Measurements from ENCODE around the gene DLAT. TPM values are rescaled to one million over a fixed set of nuclear protein-coding genes. Genes with fewer than 3 reads are reported as not detected.
"Not testable (repeated sequence)": the region's sequence is repeated elsewhere in the genome, so short reads cannot be mapped to it uniquely, and the experiment has no call there.

Gene DLAT
- total and polyA plus RNA-seq, 4 experiments from 2014 or later = 19.4 to 33.4 (median 24.6) TPM

GRCh38 chr11:112005422-112006094 lies 19.6 kb upstream of the DLAT start:
- no peak overlapping the region for H3K4me3 ChIP-seq (ENCODE audit: low read length in 2 of 2)
- intact Hi-C loops (cut with micrococcal nuclease) = no loop called here
- H3K4me1 ChIP-seq (ENCODE audit: insufficient read depth, low read length) = no peaks in the 10 kb centered on the region
- POLR2A ChIA-PET (ENCODE audit: partially characterized antibody) = no interaction called here
- DNase-seq = no peak
- H3K27me3 ChIP-seq (ENCODE audit: insufficient read depth, low read length) = no peaks in the 10 kb centered on the region
- no peaks in the 10 kb centered on the region for H3K9me3 ChIP-seq (ENCODE audit: control insufficient read depth in 1 of 2, low read length in 2 of 2)
- Mint-ChIP-seq H3K4me3 (no peak overlapping the region), H3K36me3 (no peaks in the 10 kb centered on the region), H3K9me3 (peaks cover 0 to 2% (median 0%) of the 10 kb centered on the region in 8 donors), H3K27ac (no peak overlapping the region), H3K27me3 (peaks cover 8 to 30% of the 10 kb centered on the region in 2 donors), H3K4me1 (no peaks in the 10 kb centered on the region)
- H3K27ac ChIP-seq (ENCODE audit: low read depth, low read length) = no peak overlapping the region
- no peaks in the 10 kb centered on the region for H3K36me3 ChIP-seq (ENCODE audit: insufficient read depth, low read length)
- CTCF ChIA-PET (ENCODE audit: partially characterized antibody) = no interaction called here

- H3K27me3 ChIP-seq (ENCODE audit: insufficient read depth, low read length); H3K4me1 ChIP-seq (ENCODE audit: insufficient read depth, low read length); POLR2A ChIA-PET (ENCODE audit: partially characterized antibody); H3K4me1 Mint-ChIP-seq; intact Hi-C loops (cut with micrococcal nuclease); H3K9me3 Mint-ChIP-seq; H3K27ac ChIP-seq (ENCODE audit: low read depth, low read length); H3K9me3 ChIP-seq (ENCODE audit: control insufficient read depth in 1 of 2, low read length in 2 of 2); H3K27ac Mint-ChIP-seq; H3K36me3 Mint-ChIP-seq; H3K4me3 ChIP-seq (ENCODE audit: low read length in 2 of 2); H3K4me3 Mint-ChIP-seq; DNase-seq; H3K36me3 ChIP-seq (ENCODE audit: insufficient read depth, low read length): not testable (repeated sequence)
- CTCF ChIA-PET (ENCODE audit: partially characterized antibody) = interaction anchor here (0.9 kb wide), 1 partner anchor 35 kb away, joined by 3 read pairs; no protein-coding TSS in a partner anchor
- peaks cover 7 to 31% of the 10 kb centered on the region in 2 donors for H3K27me3 Mint-ChIP-seq
Observed at GRCh38 chr11:112006095-112006441, 19.1 kb upstream of the DLAT start.

- H3K27me3 ChIP-seq (ENCODE audit: insufficient read depth, low read length); H3K36me3 ChIP-seq (ENCODE audit: insufficient read depth, low read length); DNase-seq; POLR2A ChIA-PET (ENCODE audit: partially characterized antibody); intact Hi-C loops (cut with micrococcal nuclease); H3K4me3 ChIP-seq (ENCODE audit: low read length in 2 of 2); H3K9me3 Mint-ChIP-seq; H3K36me3 Mint-ChIP-seq; H3K27ac ChIP-seq (ENCODE audit: low read depth, low read length); H3K4me1 Mint-ChIP-seq; H3K27ac Mint-ChIP-seq; H3K4me1 ChIP-seq (ENCODE audit: insufficient read depth, low read length); H3K9me3 ChIP-seq (ENCODE audit: control insufficient read depth in 1 of 2, low read length in 2 of 2); CTCF ChIA-PET (ENCODE audit: partially characterized antibody); H3K4me3 Mint-ChIP-seq: not testable (repeated sequence)
- H3K27me3 Mint-ChIP-seq = peaks cover 5 to 30% of the 10 kb centered on the region in 2 donors
Observed at GRCh38 chr11:112011451-112011850, 13.8 kb upstream of the DLAT start.

- no peak for DNase-seq
- peak overlapping the region in 1 of 7 donors; percentile 33 for H3K27ac Mint-ChIP-seq
- H3K4me1 Mint-ChIP-seq = no peaks in the 10 kb centered on the region
- no peaks in the 10 kb centered on the region for H3K36me3 ChIP-seq (ENCODE audit: insufficient read depth, low read length)
- no peak overlapping the region for H3K27ac ChIP-seq (ENCODE audit: low read depth, low read length)
- no peaks in the 10 kb centered on the region for H3K9me3 ChIP-seq (ENCODE audit: control insufficient read depth in 1 of 2, low read length in 2 of 2)
- no peak overlapping the region for H3K4me3 Mint-ChIP-seq
- no peaks in the 10 kb centered on the region for H3K4me1 ChIP-seq (ENCODE audit: insufficient read depth, low read length)
- peaks cover 2 to 18% of the 10 kb centered on the region in 2 donors for H3K27me3 Mint-ChIP-seq
- ChIA-PET POLR2A (ENCODE audit: partially characterized antibody) (no interaction called here), CTCF (ENCODE audit: partially characterized antibody) (no interaction called here)
- intact Hi-C loops (cut with micrococcal nuclease) = no loop called here
- H3K9me3 Mint-ChIP-seq = no peaks in the 10 kb centered on the region
- no peak overlapping the region for H3K4me3 ChIP-seq (ENCODE audit: low read length in 2 of 2)
- no peaks in the 10 kb centered on the region for H3K27me3 ChIP-seq (ENCODE audit: insufficient read depth, low read length)
- no peaks in the 10 kb centered on the region for H3K36me3 Mint-ChIP-seq
Observed at GRCh38 chr11:112012874-112013273, 12.3 kb upstream of the DLAT start.

GRCh38 chr11:112013497-112014164 lies 11.6 kb upstream of the DLAT start:
- no peaks in the 10 kb centered on the region for H3K4me1 Mint-ChIP-seq
- no peak for DNase-seq
- Histone ChIP-seq H3K4me3 (ENCODE audit: low read length in 2 of 2) (no peak overlapping the region), H3K36me3 (ENCODE audit: insufficient read depth, low read length) (no peaks in the 10 kb centered on the region), H3K9me3 (ENCODE audit: control insufficient read depth in 1 of 2, low read length in 2 of 2) (no peaks in the 10 kb centered on the region), H3K4me1 (ENCODE audit: insufficient read depth, low read length) (no peaks in the 10 kb centered on the region), H3K27me3 (ENCODE audit: insufficient read depth, low read length) (no peaks in the 10 kb centered on the region), H3K27ac (ENCODE audit: low read depth, low read length) (no peak overlapping the region)
- intact Hi-C loops (cut with micrococcal nuclease) = no loop called here
- no peak overlapping the region for H3K4me3 Mint-ChIP-seq
- H3K27me3 Mint-ChIP-seq = peaks cover 2 to 12% of the 10 kb centered on the region in 2 donors
- POLR2A ChIA-PET (ENCODE audit: partially characterized antibody) = no interaction called here
- H3K36me3 Mint-ChIP-seq = no peaks in the 10 kb centered on the region
- H3K27ac Mint-ChIP-seq = no peak overlapping the region
- H3K9me3 Mint-ChIP-seq = no peaks in the 10 kb centered on the region
- CTCF ChIA-PET (ENCODE audit: partially characterized antibody) = no interaction called here

GRCh38 chr11:112016088-112016764 lies 9.0 kb upstream of the DLAT start:
- DNase-seq = no peak
- Mint-ChIP-seq H3K4me1 (no peaks in the 10 kb centered on the region), H3K27ac (no peak overlapping the region), H3K9me3 (no peaks in the 10 kb centered on the region), H3K27me3 (peaks cover 1 to 4% of the 10 kb centered on the region in 2 donors), H3K36me3 (no peaks in the 10 kb centered on the region), H3K4me3 (no peak overlapping the region)
- intact Hi-C loops (cut with micrococcal nuclease) = no loop called here
- Histone ChIP-seq H3K36me3 (ENCODE audit: insufficient read depth, low read length) (no peaks in the 10 kb centered on the region), H3K4me3 (ENCODE audit: low read length in 2 of 2) (no peak overlapping the region), H3K4me1 (ENCODE audit: insufficient read depth, low read length) (no peaks in the 10 kb centered on the region), H3K9me3 (ENCODE audit: control insufficient read depth in 1 of 2, low read length in 2 of 2) (no peaks in the 10 kb centered on the region), H3K27ac (ENCODE audit: low read depth, low read length) (no peak overlapping the region), H3K27me3 (ENCODE audit: insufficient read depth, low read length) (no peaks in the 10 kb centered on the region)
- ChIA-PET CTCF (ENCODE audit: partially characterized antibody) (no interaction called here), POLR2A (ENCODE audit: partially characterized antibody) (no interaction called here)

- H3K4me3 ChIP-seq (ENCODE audit: low read length in 2 of 2) = no peak overlapping the region
- DNase-seq = no peak
- no peaks in the 10 kb centered on the region for H3K4me1 Mint-ChIP-seq
- no peak overlapping the region for H3K27ac Mint-ChIP-seq
- ChIA-PET CTCF (ENCODE audit: partially characterized antibody) (no interaction called here), POLR2A (ENCODE audit: partially characterized antibody) (no interaction called here)
- no peaks in the 10 kb centered on the region for H3K36me3 ChIP-seq (ENCODE audit: insufficient read depth, low read length)
- no peaks in the 10 kb centered on the region for H3K27me3 ChIP-seq (ENCODE audit: insufficient read depth, low read length)
- no peak overlapping the region for H3K27ac ChIP-seq (ENCODE audit: low read depth, low read length)
- no peak overlapping the region for H3K4me3 Mint-ChIP-seq
- intact Hi-C loops (cut with micrococcal nuclease) = no loop called here
- no peaks in the 10 kb centered on the region for H3K9me3 Mint-ChIP-seq
- no peaks in the 10 kb centered on the region for H3K9me3 ChIP-seq (ENCODE audit: control insufficient read depth in 1 of 2, low read length in 2 of 2)
- no peaks in the 10 kb centered on the region for H3K4me1 ChIP-seq (ENCODE audit: insufficient read depth, low read length)
- H3K36me3 Mint-ChIP-seq = no peaks in the 10 kb centered on the region
- H3K27me3 Mint-ChIP-seq = peaks cover 0 to 1% of the 10 kb centered on the region in 2 donors
Observed at GRCh38 chr11:112016765-112017376, 8.3 kb upstream of the DLAT start.

All from CD4-positive, alpha-beta memory T cell (primary cell).